ENCODE measurements around the gene UNC80. TPM values are rescaled to one million over a fixed set of nuclear protein-coding genes. Genes with fewer than 3 reads are reported as not detected.

Gene UNC80
- total and polyA plus RNA-seq, 2 of the 4 experiments (the other 2 are of a cell fraction): not detected

DNA sequence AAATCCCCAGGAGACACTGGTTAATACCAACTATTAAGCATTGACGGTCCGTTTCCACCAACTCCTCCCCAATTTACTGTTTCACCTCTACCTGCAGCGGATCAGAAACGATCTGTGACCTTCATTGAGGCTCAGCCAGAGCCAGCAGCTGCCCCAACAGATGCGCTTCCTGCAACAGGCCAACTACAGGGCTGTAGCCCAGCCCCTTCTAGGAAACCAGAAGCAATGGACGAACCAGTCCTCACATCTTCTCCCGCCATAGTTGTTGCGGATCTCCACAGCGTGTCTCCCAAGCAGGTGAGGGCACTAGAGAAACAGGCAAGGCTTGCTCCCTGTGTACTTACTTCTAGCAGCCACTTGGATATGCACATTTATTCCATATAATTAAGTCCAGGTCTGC, 222.3 kb downstream of the UNC80 start:
- H4K8ac ChIP-seq (ENCODE audit: low read depth in 2 of 2, low read length in 2 of 2): no peak overlapping the region
- H3K9me3 ChIP-seq (ENCODE audit: control insufficient read depth, insufficient read depth, low read length): no peaks in the 10 kb centered on the region
- H3K4me3 ChIP-seq (ENCODE audit: insufficient read depth, low read depth, low read length): no peak overlapping the region
- H3K79me1 ChIP-seq (ENCODE audit: low read depth in 1 of 2, low read length in 2 of 2): no peaks in the 10 kb centered on the region
- no peak overlapping the region for H2BK120ac ChIP-seq (ENCODE audit: low read depth, low read length)
- no peaks in the 10 kb centered on the region for H3K4me1 ChIP-seq (ENCODE audit: control insufficient read depth, insufficient read depth, low read length)
- no TSS peak for BruUV-seq (replicated peaks)
- no peaks in the 10 kb centered on the region for H3K36me3 ChIP-seq (ENCODE audit: control insufficient read depth, insufficient read depth, low read length)
- no peak overlapping the region for H2AK5ac ChIP-seq (ENCODE audit: low read depth, low read length)
- dilution Hi-C loops (cut with HindIII; ENCODE audit: low sequenced_read_pairs, unreplicated experiment): no loop called here
- H3K4me2 ChIP-seq (ENCODE audit: low read depth, low read length): no peak overlapping the region
- in situ Hi-C loops (cut with MboI; ENCODE audit: low sequenced_read_pairs): loop anchor here (10.0 kb wide), 1 partner anchor 181 kb away; the partner anchor contains the start of gene KANSL1L
- H2BK5ac ChIP-seq (ENCODE audit: low read depth, low read length, poor library complexity, severe bottlenecking): no peak overlapping the region
- H3K56ac ChIP-seq (ENCODE audit: extremely low read depth, insufficient read depth, low read length): no peak overlapping the region
- WGBS, 2 experiments (ENCODE audit: extremely low coverage in 2 of 2, insufficient read length in 1 of 2): no CpG with 5 or more reads among the region's 9 CpGs
- no peak overlapping the region for H3K14ac ChIP-seq (replicated peaks; ENCODE audit: low read depth, low read length)
- no peak overlapping the region for H3K4ac ChIP-seq (ENCODE audit: low read depth, low read length)
- ChIA-PET POLR2A (ENCODE audit: unreplicated experiment) (no interaction called here), CTCF (no interaction called here)
- H3K27ac ChIP-seq (ENCODE audit: insufficient read depth, low read length): no peak overlapping the region
- intact Hi-C loops (cut with micrococcal nuclease): no loop called here
- H3K23ac ChIP-seq (ENCODE audit: low read depth, low read length): no peak overlapping the region
- no peaks in the 10 kb centered on the region for H4K20me1 ChIP-seq (ENCODE audit: insufficient read depth, low read length)
- no peaks in the 10 kb centered on the region for H3K9me1 ChIP-seq (ENCODE audit: insufficient read depth, low read length)
- H2AFZ ChIP-seq (replicated peaks; ENCODE audit: low read length, poor library complexity): no peak overlapping the region
- no peak overlapping the region for H2BK20ac ChIP-seq (ENCODE audit: low read depth, low read length)
- no peak overlapping the region for H2BK15ac ChIP-seq (ENCODE audit: low read depth, low read length)
- H3K18ac ChIP-seq (ENCODE audit: low read depth, low read length): no peak overlapping the region
- no peak for ATAC-seq (ENCODE audit: low read depth)
- no peak for DNase-seq
- no peak overlapping the region for H3K9ac ChIP-seq (ENCODE audit: low read depth, low read length)
- no peak overlapping the region for H2AK9ac ChIP-seq (replicated peaks; ENCODE audit: low read depth, low read length, poor library complexity)
- H3K27me3 ChIP-seq (ENCODE audit: control insufficient read depth, insufficient read depth, low read length): no peaks in the 10 kb centered on the region; the same call in none of the 2 replicates
- H4K5ac ChIP-seq (ENCODE audit: low read depth, low read length): no peak overlapping the region
- TF ChIP-seq, protein P1, sequence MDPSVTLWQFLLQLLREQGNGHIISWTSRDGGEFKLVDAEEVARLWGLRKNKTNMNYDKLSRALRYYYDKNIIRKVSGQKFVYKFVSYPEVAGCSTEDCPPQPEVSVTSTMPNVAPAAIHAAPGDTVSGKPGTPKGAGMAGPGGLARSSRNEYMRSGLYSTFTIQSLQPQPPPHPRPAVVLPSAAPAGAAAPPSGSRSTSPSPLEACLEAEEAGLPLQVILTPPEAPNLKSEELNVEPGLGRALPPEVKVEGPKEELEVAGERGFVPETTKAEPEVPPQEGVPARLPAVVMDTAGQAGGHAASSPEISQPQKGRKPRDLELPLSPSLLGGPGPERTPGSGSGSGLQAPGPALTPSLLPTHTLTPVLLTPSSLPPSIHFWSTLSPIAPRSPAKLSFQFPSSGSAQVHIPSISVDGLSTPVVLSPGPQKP (IDR thresholded peaks at IDR 0.05; ENCODE audit: borderline replicate concordance, low read depth, low read length): no peak
- TF ChIP-seq RFX5 (IDR thresholded peaks at IDR 0.05; ENCODE audit: low read depth, low read length) (no peak), CHD1 (IDR thresholded peaks at IDR 0.05; ENCODE audit: low read depth, low read length) (no peak), POLR2A (IDR thresholded peaks at IDR 0.05; ENCODE audit: low read depth, low read length) (no peak)
- no peak overlapping the region for H4K91ac ChIP-seq (ENCODE audit: insufficient read depth, low read depth, low read length)

Data from IMR-90 (cell line).